GM23338 (cell line): ENCODE measurements around the gene ICAM5. TPM values are rescaled to one million over a fixed set of nuclear protein-coding genes. Genes with fewer than 3 reads are reported as not detected.

ENCODE experiments used
- ATAC-seq: fragments of 200-7000 bp; cut with Tn5 transposase; 3 replicates; pipeline ENCODE4 v1.9.1; 2020
- DNase-seq: peaks from one replicate; pipeline ENCODE4 v3.0.0-alpha.2; 2015; ENCODE audit warnings: low spot score
- H2AFZ ChIP-seq: fragments of 200-600 bp; sonication (generic); 2 replicates; pipeline ENCODE4 v1.8.0; 2016; ENCODE audit warnings: antibody characterized with exemption, mild to moderate bottlenecking, moderate library complexity
- H3F3A ChIP-seq: fragments of 200-600 bp; sonication (generic); replicated peaks from 2 replicates; pipeline ENCODE4 v1.8.0; 2017; ENCODE audit warnings: antibody characterized with exemption, mixed run types, low read depth
- H3K27ac ChIP-seq: fragments of 200-600 bp; sonication (generic); 2 replicates; pipeline ENCODE4 v1.6.1; 2016; ENCODE audit warnings: low read depth
- H3K27me3 ChIP-seq: fragments of 200-600 bp; sonication (generic); 2 replicates; pipeline ENCODE4 v1.8.0; 2016; ENCODE audit warnings: mild to moderate bottlenecking, mixed run types, moderate library complexity; ENCODE audit not compliant: insufficient read depth
- H3K36me3 ChIP-seq: fragments of 200-600 bp; sonication (generic); 2 replicates; pipeline ENCODE4 v1.8.0; 2016; ENCODE audit warnings: mild to moderate bottlenecking; ENCODE audit not compliant: insufficient read depth
- H3K4me1 ChIP-seq: fragments of 200-600 bp; sonication (generic); 2 replicates; pipeline ENCODE4 v1.8.0; 2016; ENCODE audit warnings: mild to moderate bottlenecking, moderate library complexity; ENCODE audit not compliant: insufficient read depth
- H3K4me2 ChIP-seq: fragments of 200-600 bp; sonication (generic); 2 replicates; pipeline ENCODE4 v1.7.1; 2017; ENCODE audit warnings: mixed run types
- H3K4me3 ChIP-seq: fragments of 200-600 bp; sonication (generic); 2 replicates; pipeline ENCODE4 v1.6.1; 2016; ENCODE audit warnings: mixed run types
- H3K79me2 ChIP-seq: fragments of 200-600 bp; sonication (generic); replicated peaks from 2 replicates; pipeline ENCODE4 v1.8.0; 2017; ENCODE audit warnings: mild to moderate bottlenecking; ENCODE audit not compliant: insufficient read depth
- H3K9me2 ChIP-seq: fragments of 200-600 bp; sonication (generic); 2 replicates; pipeline ENCODE4 v1.8.0; 2017; ENCODE audit not compliant: insufficient read depth
- H4K20me1 ChIP-seq: fragments of 200-600 bp; sonication (generic); replicated peaks from 2 replicates; pipeline ENCODE4 v1.8.0; 2017; ENCODE audit warnings: mild to moderate bottlenecking; ENCODE audit not compliant: insufficient read depth
- H3K27ac Mint-ChIP-seq: 2 replicates; pipeline ENCODE4 v1.8.0; 2020; ENCODE audit warnings: inconsistent platforms, mild to moderate bottlenecking, moderate library complexity, mixed read lengths
- H3K27me3 Mint-ChIP-seq: 3 replicates; pipeline ENCODE4 v1.8.0; 2022; ENCODE audit warnings: low read depth, mild to moderate bottlenecking, moderate library complexity, mixed read lengths, inconsistent platforms; ENCODE audit not compliant: insufficient read depth, poor library complexity
- H3K36me3 Mint-ChIP-seq: 3 replicates; pipeline ENCODE4 v1.8.0; 2021; ENCODE audit warnings: low read depth, mild to moderate bottlenecking, inconsistent platforms, moderate library complexity, mixed read lengths
- H3K4me1 Mint-ChIP-seq: 3 replicates; pipeline ENCODE4 v1.8.0; 2020; ENCODE audit warnings: mild to moderate bottlenecking, inconsistent platforms, mixed read lengths
- H3K4me3 Mint-ChIP-seq: 3 replicates; pipeline ENCODE4 v1.8.0; 2021; ENCODE audit warnings: moderate library complexity, mild to moderate bottlenecking, inconsistent platforms, mixed read lengths
- H3K9me3 Mint-ChIP-seq: 3 replicates; pipeline ENCODE4 v1.8.0; 2020; ENCODE audit warnings: moderate library complexity, mild to moderate bottlenecking, inconsistent platforms, mixed read lengths
- EZH2phosphoT487 ChIP-seq: fragments of 200-600 bp; sonication (generic); IDR thresholded peaks from one replicate; pipeline ENCODE4 v1.8.1; 2018; ENCODE audit warnings: antibody characterized with exemption; ENCODE audit not compliant: unreplicated experiment
- NANOG ChIP-seq: IDR thresholded peaks from 2 replicates; pipeline ENCODE4 v1.6.1; 2016; ENCODE audit warnings: antibody characterized with exemption, borderline replicate concordance
- POLR2AphosphoS5 ChIP-seq: IDR thresholded peaks from 2 replicates; pipeline ENCODE4 v1.6.1; 2016; ENCODE audit warnings: antibody characterized with exemption, low read depth
- STAT1 ChIP-seq: IDR thresholded peaks from one replicate; pipeline ENCODE4 v1.6.1; 2016; ENCODE audit warnings: antibody characterized with exemption; ENCODE audit not compliant: unreplicated experiment
- ZNF114 ChIP-seq: fragments of 250-450 bp; sonication (Bioruptor Pico); IDR thresholded peaks from 2 replicates; pipeline ENCODE4 v1.5.0; 2020; ENCODE audit warnings: mild to moderate bottlenecking, moderate library complexity
- ZNF462 ChIP-seq: fragments of 250-450 bp; sonication (Bioruptor Pico); IDR thresholded peaks from 2 replicates; pipeline ENCODE4 v1.5.0; 2020; ENCODE audit warnings: mild to moderate bottlenecking, moderate library complexity
- polyA plus RNA-seq: library from polyadenylated mRNA; unstranded; fragments of >200 nt; fragmentation: Nextera tagmentation; extraction: Ambion mirVana; gene quantifications from 2 replicates; pipeline ENCODE4 v1.2.1, GENCODE V29; 2016
- total RNA-seq: library from RNA; depleted of rRNA; stranded (reverse); fragments of >200 nt; shearing (Covaris generic); gene quantifications from 2 replicates; pipeline ENCODE4 v1.2.3, GENCODE V29; 2014
- TF ChIP-seq, protein P1 (sequence below), 2 experiments: fragments of 200-600 bp in 1 of 2; sonication (generic) in 1 of 2; conservative IDR thresholded peaks; 2 replicates each; pipeline versions ENCODE4 v1.5.1 to v1.6.1; 2016 to 2017; ENCODE audit warnings: antibody characterized with exemption in 2 of 2, low read depth in 2 of 2, mild to moderate bottlenecking in 2 of 2, moderate library complexity in 1 of 2
- TF ChIP-seq, protein P2 (sequence below): IDR thresholded peaks from one replicate; pipeline ENCODE4 v1.6.1; 2018; ENCODE audit warnings: antibody characterized with exemption; ENCODE audit not compliant: unreplicated experiment
- TF ChIP-seq, protein P3 (sequence below): IDR thresholded peaks from 2 replicates; pipeline ENCODE4 v1.6.1; 2016; ENCODE audit warnings: antibody characterized with exemption

Gene ICAM5
- total and polyA plus RNA-seq, 2 experiments from 2014 or later = 0.47 to 4.6 TPM

DNA sequence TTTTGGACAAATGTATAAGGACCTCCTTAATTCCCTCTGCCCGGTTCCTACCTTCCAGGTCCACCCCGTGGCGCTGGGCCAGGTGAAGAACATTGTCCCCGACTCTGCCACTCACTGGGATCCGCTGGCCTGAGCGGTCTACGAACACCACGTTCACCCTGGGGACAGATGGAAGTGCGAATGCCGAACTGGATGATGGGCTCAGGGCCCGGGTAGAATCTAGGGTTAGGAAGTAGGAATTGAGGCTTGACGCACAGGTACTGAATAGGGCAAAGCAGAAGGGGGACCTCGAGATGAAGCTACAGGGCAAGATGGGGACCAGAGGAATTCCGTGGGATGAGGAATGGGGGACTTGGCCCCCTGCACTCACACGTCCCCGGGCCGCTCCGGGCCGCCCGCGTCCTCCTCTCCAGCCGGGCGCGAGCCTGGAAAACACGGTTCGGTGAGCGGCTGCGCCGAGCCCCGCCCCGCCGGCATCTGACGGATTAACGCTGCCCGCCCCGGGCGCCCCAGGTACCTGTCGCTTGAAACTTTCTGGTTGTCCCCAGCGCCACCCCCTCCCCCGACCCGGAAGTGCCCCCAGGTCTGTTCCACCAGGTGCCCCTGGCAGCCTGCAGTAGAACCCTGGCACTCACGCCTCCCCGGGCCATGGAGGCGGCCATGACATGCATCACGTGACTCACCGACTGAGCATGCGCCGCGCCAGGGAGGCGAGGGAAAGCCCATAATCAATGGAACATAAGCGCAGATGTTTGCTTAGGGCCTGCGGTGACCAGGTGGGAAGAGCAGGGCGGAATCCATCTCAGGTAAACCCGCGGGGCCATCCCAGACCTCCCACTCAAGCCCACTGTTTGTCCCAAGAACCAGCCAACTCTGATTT lies 25.8 kb downstream of the ICAM5 start, which contains the start of gene FDX2:
FDX2 (minus strand) TSS at position 681 of the 880 bp plus-strand sequence; CDS start at position 662, 19 bp downstream.
- Mint-ChIP-seq H3K27ac (peak within 1 kb of the TSS; percentile 92), H3K4me1 (peaks cover 13% of the 10 kb centered on the region; the same call in 2 of the 3 replicates), H3K36me3 (peaks cover 32% of the 10 kb centered on the region), H3K9me3 (no peaks in the 10 kb centered on the region), H3K4me3 (peak within 1 kb of the TSS; percentile 94), H3K27me3 (peaks cover 12% of the 10 kb centered on the region)
- Histone ChIP-seq H3K27ac (peak within 1 kb of the TSS; percentile 83; the same call in 1 of the 2 replicates), H3K4me3 (peak within 1 kb of the TSS; percentile 92), H3K79me2 (peaks cover 6% of the 10 kb centered on the region), H4K20me1 (peaks cover 3% of the 10 kb centered on the region; the same call in 1 of the 2 replicates), H3F3A (peaks cover 12% of the 10 kb centered on the region), H3K4me1 (peaks cover 12% of the 10 kb centered on the region; the same call in 1 of the 2 replicates), H3K4me2 (peak within 1 kb of the TSS; percentile 92), H3K36me3 (peaks cover 3% of the 10 kb centered on the region; the same call in 1 of the 2 replicates), H3K27me3 (no peaks in the 10 kb centered on the region), H3K9me2 (no peaks in the 10 kb centered on the region), H2AFZ (peak within 1 kb of the TSS; percentile 96)
- ATAC-seq (peak; percentile 90), DNase-seq (peak; percentile 95)
- TF ChIP-seq, protein P1, sequence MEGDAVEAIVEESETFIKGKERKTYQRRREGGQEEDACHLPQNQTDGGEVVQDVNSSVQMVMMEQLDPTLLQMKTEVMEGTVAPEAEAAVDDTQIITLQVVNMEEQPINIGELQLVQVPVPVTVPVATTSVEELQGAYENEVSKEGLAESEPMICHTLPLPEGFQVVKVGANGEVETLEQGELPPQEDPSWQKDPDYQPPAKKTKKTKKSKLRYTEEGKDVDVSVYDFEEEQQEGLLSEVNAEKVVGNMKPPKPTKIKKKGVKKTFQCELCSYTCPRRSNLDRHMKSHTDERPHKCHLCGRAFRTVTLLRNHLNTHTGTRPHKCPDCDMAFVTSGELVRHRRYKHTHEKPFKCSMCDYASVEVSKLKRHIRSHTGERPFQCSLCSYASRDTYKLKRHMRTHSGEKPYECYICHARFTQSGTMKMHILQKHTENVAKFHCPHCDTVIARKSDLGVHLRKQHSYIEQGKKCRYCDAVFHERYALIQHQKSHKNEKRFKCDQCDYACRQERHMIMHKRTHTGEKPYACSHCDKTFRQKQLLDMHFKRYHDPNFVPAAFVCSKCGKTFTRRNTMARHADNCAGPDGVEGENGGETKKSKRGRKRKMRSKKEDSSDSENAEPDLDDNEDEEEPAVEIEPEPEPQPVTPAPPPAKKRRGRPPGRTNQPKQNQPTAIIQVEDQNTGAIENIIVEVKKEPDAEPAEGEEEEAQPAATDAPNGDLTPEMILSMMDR (conservative IDR thresholded peaks at IDR 0.05; ENCODE audit: low read depth in 2 of 2) = no peak
- TF ChIP-seq, protein P2, sequence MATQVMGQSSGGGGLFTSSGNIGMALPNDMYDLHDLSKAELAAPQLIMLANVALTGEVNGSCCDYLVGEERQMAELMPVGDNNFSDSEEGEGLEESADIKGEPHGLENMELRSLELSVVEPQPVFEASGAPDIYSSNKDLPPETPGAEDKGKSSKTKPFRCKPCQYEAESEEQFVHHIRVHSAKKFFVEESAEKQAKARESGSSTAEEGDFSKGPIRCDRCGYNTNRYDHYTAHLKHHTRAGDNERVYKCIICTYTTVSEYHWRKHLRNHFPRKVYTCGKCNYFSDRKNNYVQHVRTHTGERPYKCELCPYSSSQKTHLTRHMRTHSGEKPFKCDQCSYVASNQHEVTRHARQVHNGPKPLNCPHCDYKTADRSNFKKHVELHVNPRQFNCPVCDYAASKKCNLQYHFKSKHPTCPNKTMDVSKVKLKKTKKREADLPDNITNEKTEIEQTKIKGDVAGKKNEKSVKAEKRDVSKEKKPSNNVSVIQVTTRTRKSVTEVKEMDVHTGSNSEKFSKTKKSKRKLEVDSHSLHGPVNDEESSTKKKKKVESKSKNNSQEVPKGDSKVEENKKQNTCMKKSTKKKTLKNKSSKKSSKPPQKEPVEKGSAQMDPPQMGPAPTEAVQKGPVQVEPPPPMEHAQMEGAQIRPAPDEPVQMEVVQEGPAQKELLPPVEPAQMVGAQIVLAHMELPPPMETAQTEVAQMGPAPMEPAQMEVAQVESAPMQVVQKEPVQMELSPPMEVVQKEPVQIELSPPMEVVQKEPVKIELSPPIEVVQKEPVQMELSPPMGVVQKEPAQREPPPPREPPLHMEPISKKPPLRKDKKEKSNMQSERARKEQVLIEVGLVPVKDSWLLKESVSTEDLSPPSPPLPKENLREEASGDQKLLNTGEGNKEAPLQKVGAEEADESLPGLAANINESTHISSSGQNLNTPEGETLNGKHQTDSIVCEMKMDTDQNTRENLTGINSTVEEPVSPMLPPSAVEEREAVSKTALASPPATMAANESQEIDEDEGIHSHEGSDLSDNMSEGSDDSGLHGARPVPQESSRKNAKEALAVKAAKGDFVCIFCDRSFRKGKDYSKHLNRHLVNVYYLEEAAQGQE = no peak
- peak; percentile 86 for TF ChIP-seq POLR2AphosphoS5
- TF ChIP-seq STAT1 = no peak
- no peak for TF ChIP-seq NANOG
- TF ChIP-seq, protein P3, sequence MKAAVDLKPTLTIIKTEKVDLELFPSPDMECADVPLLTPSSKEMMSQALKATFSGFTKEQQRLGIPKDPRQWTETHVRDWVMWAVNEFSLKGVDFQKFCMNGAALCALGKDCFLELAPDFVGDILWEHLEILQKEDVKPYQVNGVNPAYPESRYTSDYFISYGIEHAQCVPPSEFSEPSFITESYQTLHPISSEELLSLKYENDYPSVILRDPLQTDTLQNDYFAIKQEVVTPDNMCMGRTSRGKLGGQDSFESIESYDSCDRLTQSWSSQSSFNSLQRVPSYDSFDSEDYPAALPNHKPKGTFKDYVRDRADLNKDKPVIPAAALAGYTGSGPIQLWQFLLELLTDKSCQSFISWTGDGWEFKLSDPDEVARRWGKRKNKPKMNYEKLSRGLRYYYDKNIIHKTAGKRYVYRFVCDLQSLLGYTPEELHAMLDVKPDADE = 0 out of 2 replicates have a peak, but pooled peaks have one; percentile 35
- no peak for TF ChIP-seq ZNF114 (CRISPR knock-in tag)
- TF ChIP-seq EZH2phosphoT487 = no peak
- TF ChIP-seq ZNF462 = no peak
